IMR-90 (cell line): Measurements from ENCODE around the gene PNMA8A. TPM values are rescaled to one million over a fixed set of nuclear protein-coding genes. Genes with fewer than 3 reads are reported as not detected.

Source experiments
- ATAC-seq: fragments of 200-7000 bp; cut with Tn5 transposase; 2 replicates; pipeline ENCODE4 v1.9.1; 2020; ENCODE audit warnings: low read depth, mild to moderate bottlenecking, moderate library complexity
- BruUV-seq: library from RNA; stranded (reverse); fragments of 400-500 nt; replicated peaks from 2 replicates; lab custom pipeline; 2021; lab: Mats Ljungman, UMichigan
- CTCF ChIA-PET: fragments of 300-600 bp; formaldehyde crosslinking; extraction: SDS; loops from one replicate; lab custom pipeline; 2021; ENCODE audit warnings: antibody characterized with exemption; lab: Yijun Ruan, JAX
- POLR2A ChIA-PET: fragments of 300-600 bp; sonication (Branson Sonifier 250); formaldehyde crosslinking; loops from one replicate; lab custom pipeline; 2022; ENCODE audit warnings: antibody characterized with exemption; ENCODE audit not compliant: unreplicated experiment; lab: Charles Lee
- DNase-seq: peaks from one replicate; pipeline ENCODE4 v3.0.0; 2013
- H2AFZ ChIP-seq: replicated peaks from 2 replicates; pipeline ENCODE3; 2013; ENCODE audit warnings: low read length, mild to moderate bottlenecking; ENCODE audit not compliant: poor library complexity
- H2AK5ac ChIP-seq: 2 replicates; pipeline ENCODE4 v1.6.1; 2013; ENCODE audit warnings: low read depth, low read length, inconsistent platforms
- H2AK9ac ChIP-seq: replicated peaks from 2 replicates; pipeline ENCODE3; 2013; ENCODE audit warnings: mild to moderate bottlenecking, low read depth, low read length, moderate library complexity; ENCODE audit not compliant: poor library complexity
- H2BK120ac ChIP-seq: 2 replicates; pipeline ENCODE4 v1.6.1; 2013; ENCODE audit warnings: low read depth, low read length, inconsistent platforms
- H2BK15ac ChIP-seq: 3 replicates; pipeline ENCODE4 v1.6.1; 2013; ENCODE audit warnings: low read depth, low read length, inconsistent platforms
- H2BK20ac ChIP-seq: 2 replicates; pipeline ENCODE4 v1.6.1; 2013; ENCODE audit warnings: low read depth, mild to moderate bottlenecking, inconsistent platforms, low read length, moderate library complexity
- H2BK5ac ChIP-seq: 2 replicates; pipeline ENCODE4 v1.6.1; 2013; ENCODE audit warnings: mild to moderate bottlenecking, low read depth, low read length, inconsistent platforms; ENCODE audit not compliant: poor library complexity, severe bottlenecking
- H3K14ac ChIP-seq: replicated peaks from 2 replicates; pipeline ENCODE4 v1.6.1; 2013; ENCODE audit warnings: low read depth, low read length, inconsistent platforms
- H3K18ac ChIP-seq: 2 replicates; pipeline ENCODE4 v1.6.1; 2013; ENCODE audit warnings: low read depth, low read length, control low read depth
- H3K23ac ChIP-seq: 2 replicates; pipeline ENCODE4 v1.6.1; 2013; ENCODE audit warnings: low read depth, low read length, inconsistent platforms
- H3K27ac ChIP-seq: 2 replicates; pipeline ENCODE4 v1.5.1; 2013; ENCODE audit warnings: mild to moderate bottlenecking, control low read depth, low read length; ENCODE audit not compliant: insufficient read depth
- H3K27me3 ChIP-seq: 2 replicates; pipeline ENCODE4 v1.6.1; 2013; ENCODE audit warnings: low read length; ENCODE audit not compliant: control insufficient read depth, insufficient read depth
- H3K36me3 ChIP-seq: 2 replicates; pipeline ENCODE4 v1.6.1; 2013; ENCODE audit warnings: low read length, mixed read lengths; ENCODE audit not compliant: control insufficient read depth, insufficient read depth
- H3K4ac ChIP-seq: 2 replicates; pipeline ENCODE4 v1.6.1; 2013; ENCODE audit warnings: low read depth, low read length, inconsistent platforms
- H3K4me1 ChIP-seq: 2 replicates; pipeline ENCODE4 v1.6.1; 2013; ENCODE audit warnings: low read length, mixed read lengths; ENCODE audit not compliant: control insufficient read depth, insufficient read depth
- H3K4me2 ChIP-seq: 2 replicates; pipeline ENCODE4 v1.6.1; 2013; ENCODE audit warnings: low read depth, mild to moderate bottlenecking, control low read depth, low read length, moderate library complexity
- H3K4me3 ChIP-seq: 2 replicates; pipeline ENCODE4 v1.5.1; 2013; ENCODE audit warnings: low read depth, mild to moderate bottlenecking, control low read depth, low read length, moderate library complexity; ENCODE audit not compliant: insufficient read depth
- H3K56ac ChIP-seq: 2 replicates; pipeline ENCODE4 v1.6.1; 2013; ENCODE audit warnings: low read length, inconsistent platforms; ENCODE audit not compliant: insufficient read depth; ENCODE audit errors: extremely low read depth
- H3K79me1 ChIP-seq, 2 experiments: 2 replicates each; pipeline ENCODE4 v1.6.1; 2013; ENCODE audit warnings: low read length in 2 of 2, inconsistent platforms in 1 of 2, low read depth in 1 of 2
- H3K9ac ChIP-seq: 2 replicates; pipeline ENCODE4 v1.6.1; 2013; ENCODE audit warnings: low read depth, low read length, control low read depth
- H3K9me1 ChIP-seq: 2 replicates; pipeline ENCODE4 v1.6.1; 2013; ENCODE audit warnings: low read length, inconsistent platforms; ENCODE audit not compliant: insufficient read depth
- H3K9me3 ChIP-seq: 2 replicates; pipeline ENCODE4 v1.6.1; 2013; ENCODE audit warnings: low read length; ENCODE audit not compliant: control insufficient read depth, insufficient read depth
- H4K20me1 ChIP-seq: 2 replicates; pipeline ENCODE4 v1.6.1; 2013; ENCODE audit warnings: low read length, inconsistent platforms; ENCODE audit not compliant: insufficient read depth
- H4K5ac ChIP-seq: 2 replicates; pipeline ENCODE4 v1.6.1; 2013; ENCODE audit warnings: mild to moderate bottlenecking, low read depth, low read length, control low read depth
- H4K8ac ChIP-seq, 2 experiments: 2 replicates each; pipeline ENCODE4 v1.6.1; 2013; ENCODE audit warnings: low read depth in 2 of 2, low read length in 2 of 2, control low read depth in 1 of 2, inconsistent platforms in 1 of 2
- H4K91ac ChIP-seq: 2 replicates; pipeline ENCODE4 v1.6.1; 2013; ENCODE audit warnings: low read depth, low read length, inconsistent platforms; ENCODE audit not compliant: insufficient read depth
- CHD1 ChIP-seq: IDR thresholded peaks from 2 replicates; pipeline ENCODE4 v1.6.1; 2012; ENCODE audit warnings: low read depth, low read length, improper control_type of control experiment
- CTCF ChIP-seq: conservative IDR thresholded peaks from 2 replicates; pipeline ENCODE4 v1.5.1; 2012; ENCODE audit warnings: mild to moderate bottlenecking, low read depth, low read length, improper control_type of control experiment
- MAFK ChIP-seq: IDR thresholded peaks from 2 replicates; pipeline ENCODE4 v1.6.1; 2012; ENCODE audit warnings: low read depth, low read length, improper control_type of control experiment
- MAZ ChIP-seq: IDR thresholded peaks from 2 replicates; pipeline ENCODE4 v1.6.1; 2012; ENCODE audit warnings: low read depth, mild to moderate bottlenecking, low read length, improper control_type of control experiment, moderate library complexity, borderline replicate concordance
- MXI1 ChIP-seq: IDR thresholded peaks from 2 replicates; pipeline ENCODE4 v1.6.1; 2012; ENCODE audit warnings: low read depth, mild to moderate bottlenecking, low read length, moderate library complexity, borderline replicate concordance
- NFE2L2 ChIP-seq: fragments of 150-350 bp; IDR thresholded peaks from 2 replicates; pipeline ENCODE4 v1.6.1; 2016; ENCODE audit warnings: low read depth, mild to moderate bottlenecking, low read length
- RCOR1 ChIP-seq: IDR thresholded peaks from 2 replicates; pipeline ENCODE4 v1.6.1; 2012; ENCODE audit warnings: mild to moderate bottlenecking, low read length, improper control_type of control experiment; ENCODE audit not compliant: insufficient replicate concordance
- WGBS, 2 experiments: methylation state at CpG; one replicate each; pipeline versions ENCODE4 v1.1.5 to v1.1.7; 2013; ENCODE audit warnings: missing lambda C conversion rate in 2 of 2; ENCODE audit not compliant: insufficient read length in 1 of 2; ENCODE audit errors: extremely low coverage in 2 of 2; 5-methylcytosine and 5-hydroxymethylcytosine counted together
- dilution Hi-C: fragments of 300-500 bp; cut with HindIII; formaldehyde crosslinking; loops from one replicate; pipeline ENCODE4 v1.14.3; 2018; ENCODE audit warnings: low sequenced_read_pairs; ENCODE audit not compliant: unreplicated experiment
- in situ Hi-C: fragments of 300-500 bp; cut with MboI; formaldehyde crosslinking; loops from 3 replicates; pipeline ENCODE4 v1.14.3; 2019; ENCODE audit warnings: low sequenced_read_pairs, inconsistent platforms, mixed read lengths
- intact Hi-C: fragments of 100-400 bp; cut with micrococcal nuclease; formaldehyde crosslinking; loops from 2 replicates; pipeline ENCODE4 v1.10.0; 2022
- polyA plus RNA-seq, 3 experiments: library from polyadenylated mRNA; depleted of rRNA; stranded (reverse); fragments of >200 nt; gene quantifications; 2 replicates each; pipeline ENCODE4 v1.2.3, GENCODE V29; 2012; ENCODE audit warnings: low replicate concordance in 1 of 3
- total RNA-seq: library from RNA; depleted of rRNA; stranded (reverse); fragments of >200 nt; gene quantifications from 2 replicates; pipeline ENCODE4 v1.2.3, GENCODE V29; 2012

The PNMA8A gene
- total and polyA plus RNA-seq, 2 of the 4 experiments (the other 2 are of a cell fraction) = 0.77 to 0.90 TPM

DNA sequence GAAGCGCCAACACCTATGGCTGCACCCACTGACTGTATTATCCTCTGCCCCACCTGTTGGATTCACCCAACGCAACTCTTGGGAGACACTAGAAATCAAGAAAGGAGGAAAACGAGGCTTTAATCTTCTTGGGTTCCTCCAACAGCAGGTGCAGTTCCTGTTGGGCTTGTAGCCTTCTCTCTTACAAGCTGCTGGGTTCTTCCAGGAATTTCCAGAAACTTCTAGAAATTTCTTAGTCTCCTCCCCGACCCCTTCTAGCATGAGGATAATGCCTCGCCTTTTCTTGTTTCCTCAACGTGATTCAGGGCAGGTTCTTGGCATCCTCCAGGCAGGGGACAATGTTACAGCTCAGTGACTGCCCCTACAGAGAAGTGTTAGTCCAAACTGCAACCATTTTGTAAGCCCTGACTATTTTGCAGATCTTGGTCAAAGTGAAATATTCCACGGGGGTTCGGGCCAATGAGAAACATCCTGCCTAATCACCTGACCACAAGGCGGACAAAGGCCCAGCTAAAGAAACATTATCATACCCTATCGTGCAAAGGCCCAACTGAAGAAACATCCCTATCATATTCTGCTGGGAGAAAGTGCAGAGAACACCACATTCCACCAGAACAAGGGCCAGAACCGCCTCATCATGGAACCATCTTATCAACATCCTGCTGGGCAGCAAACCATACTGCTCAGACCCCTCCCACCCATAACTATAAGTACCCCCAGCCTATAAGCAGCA is 614 bp upstream of the PNMA8A start (continued):
- no peak for TF ChIP-seq MAFK

GRCh38 chr19:46470376-46470775 is 987 bp downstream of the PNMA8A start:
- Histone ChIP-seq H3K18ac (no peak overlapping the region), H3K27ac (no peak overlapping the region), H4K5ac (no peak overlapping the region), H2BK120ac (no peak overlapping the region), H3K4me1 (peaks cover 11% of the 10 kb centered on the region), H4K91ac (no peak overlapping the region), H2AFZ (no peak overlapping the region), H2BK15ac (no peak overlapping the region), H3K9ac (no peak overlapping the region), H3K56ac (no peak overlapping the region), H3K4me2 (no peak overlapping the region), H3K27me3 (no peaks in the 10 kb centered on the region), H3K9me3 (no peaks in the 10 kb centered on the region), H3K4me3 (no peak overlapping the region), H4K8ac (no peak overlapping the region), H3K14ac (no peak overlapping the region), H3K23ac (no peak overlapping the region), H3K36me3 (no peaks in the 10 kb centered on the region), H2AK5ac (no peak overlapping the region), H2BK5ac (no peak overlapping the region), H2AK9ac (no peak overlapping the region), H3K4ac (no peak overlapping the region), H3K79me1 (no peaks in the 10 kb centered on the region), H3K9me1 (peaks cover 15% of the 10 kb centered on the region), H4K20me1 (peaks cover 2% of the 10 kb centered on the region; the same call in 1 of the 2 replicates), H2BK20ac (no peak overlapping the region)
- intact Hi-C loops (no loop called here), in situ Hi-C loops (no loop called here), dilution Hi-C loops (no loop called here)
- TF ChIP-seq RCOR1 (no peak), MAZ (no peak), MXI1 (no peak), CTCF (no peak), NFE2L2 (no peak), CHD1 (no peak)
- DNase-seq (no peak), ATAC-seq (no peak)
- POLR2A ChIA-PET = no interaction called here
- CTCF ChIA-PET = no interaction called here
- WGBS, 2 experiments = no CpG with 5 or more reads among the region's 10 CpGs
- BruUV-seq = no TSS peak
